ENCODE data around the gene FNDC11. TPM values are rescaled to one million over a fixed set of nuclear protein-coding genes. Genes with fewer than 3 reads are reported as not detected.

Gene FNDC11
- total RNA-seq, 3 donors from 2014 or later (not counting 1 experiment from before 2014, with no cell fraction given) = 0.19 to 0.75 (median 0.25) TPM

DNA sequence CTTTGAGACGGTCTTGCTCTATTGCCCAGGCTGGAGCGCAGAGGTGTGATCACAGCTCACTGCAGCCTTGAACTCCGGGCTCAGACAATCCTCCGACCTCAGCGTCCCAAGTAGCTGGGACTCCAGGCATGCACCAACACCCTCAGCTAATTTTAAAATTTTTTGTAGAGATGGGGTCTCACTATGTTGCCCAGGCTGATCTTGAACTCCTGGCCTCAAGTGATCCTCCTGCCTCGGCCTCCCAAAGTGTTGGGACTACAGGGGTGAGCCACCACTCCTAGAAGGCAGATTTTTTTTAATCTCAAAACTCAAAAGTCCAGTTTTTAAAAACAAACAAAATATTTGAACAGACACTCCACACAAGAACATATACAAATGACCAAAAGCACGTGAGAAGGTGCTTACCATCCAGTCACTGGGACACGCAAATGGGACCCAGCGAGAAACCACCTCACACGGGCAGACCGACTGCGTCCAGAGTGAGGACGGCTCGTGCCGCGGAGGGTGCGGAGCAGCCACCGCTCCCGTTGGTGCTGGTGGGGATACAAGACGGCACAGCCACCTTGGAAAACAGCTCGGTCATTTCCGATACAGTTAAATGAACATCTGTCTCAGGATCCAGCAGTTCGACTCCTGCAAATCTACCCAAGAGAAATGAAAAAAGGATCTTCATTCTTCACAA lies 28.6 kb downstream of the FNDC11 start:
- no peaks in the 10 kb centered on the region for H3K4me1 ChIP-seq (ENCODE audit: control insufficient read depth, insufficient read depth, low read length)
- H3K9me3 ChIP-seq (ENCODE audit: control insufficient read depth, insufficient read depth, low read length) = no peaks in the 10 kb centered on the region
- WGBS (ENCODE audit: insufficient coverage) = 95% methylated on average over 23 of the region's 23 CpGs
- Mint-ChIP-seq H3K4me3 (no peak overlapping the region), H3K9me3 (no peaks in the 10 kb centered on the region), H3K36me3 (no peaks in the 10 kb centered on the region), H3K4me1 (no peaks in the 10 kb centered on the region), H3K27ac (no peak overlapping the region), H3K27me3 (ENCODE audit: low read depth in 2 of 2) (peaks cover 0 to 7% of the 10 kb centered on the region in 2 donors)
- no peaks in the 10 kb centered on the region for H3K36me3 ChIP-seq (ENCODE audit: control insufficient read depth, insufficient read depth, low read length)
- DNase-seq (no peak), ATAC-seq (no peak)
- TF ChIP-seq, protein P1, sequence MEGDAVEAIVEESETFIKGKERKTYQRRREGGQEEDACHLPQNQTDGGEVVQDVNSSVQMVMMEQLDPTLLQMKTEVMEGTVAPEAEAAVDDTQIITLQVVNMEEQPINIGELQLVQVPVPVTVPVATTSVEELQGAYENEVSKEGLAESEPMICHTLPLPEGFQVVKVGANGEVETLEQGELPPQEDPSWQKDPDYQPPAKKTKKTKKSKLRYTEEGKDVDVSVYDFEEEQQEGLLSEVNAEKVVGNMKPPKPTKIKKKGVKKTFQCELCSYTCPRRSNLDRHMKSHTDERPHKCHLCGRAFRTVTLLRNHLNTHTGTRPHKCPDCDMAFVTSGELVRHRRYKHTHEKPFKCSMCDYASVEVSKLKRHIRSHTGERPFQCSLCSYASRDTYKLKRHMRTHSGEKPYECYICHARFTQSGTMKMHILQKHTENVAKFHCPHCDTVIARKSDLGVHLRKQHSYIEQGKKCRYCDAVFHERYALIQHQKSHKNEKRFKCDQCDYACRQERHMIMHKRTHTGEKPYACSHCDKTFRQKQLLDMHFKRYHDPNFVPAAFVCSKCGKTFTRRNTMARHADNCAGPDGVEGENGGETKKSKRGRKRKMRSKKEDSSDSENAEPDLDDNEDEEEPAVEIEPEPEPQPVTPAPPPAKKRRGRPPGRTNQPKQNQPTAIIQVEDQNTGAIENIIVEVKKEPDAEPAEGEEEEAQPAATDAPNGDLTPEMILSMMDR (IDR thresholded peaks at IDR 0.05) = no peak
- H3K4me3 ChIP-seq (ENCODE audit: low read length) = no peak overlapping the region
- intact Hi-C loops (cut with micrococcal nuclease) = no loop called here
- H3K27ac ChIP-seq (ENCODE audit: low read length) = no peak overlapping the region
- H3K27me3 ChIP-seq (ENCODE audit: control insufficient read depth, insufficient read depth, low read length) = peaks cover 2% of the 10 kb centered on the region

DNA sequence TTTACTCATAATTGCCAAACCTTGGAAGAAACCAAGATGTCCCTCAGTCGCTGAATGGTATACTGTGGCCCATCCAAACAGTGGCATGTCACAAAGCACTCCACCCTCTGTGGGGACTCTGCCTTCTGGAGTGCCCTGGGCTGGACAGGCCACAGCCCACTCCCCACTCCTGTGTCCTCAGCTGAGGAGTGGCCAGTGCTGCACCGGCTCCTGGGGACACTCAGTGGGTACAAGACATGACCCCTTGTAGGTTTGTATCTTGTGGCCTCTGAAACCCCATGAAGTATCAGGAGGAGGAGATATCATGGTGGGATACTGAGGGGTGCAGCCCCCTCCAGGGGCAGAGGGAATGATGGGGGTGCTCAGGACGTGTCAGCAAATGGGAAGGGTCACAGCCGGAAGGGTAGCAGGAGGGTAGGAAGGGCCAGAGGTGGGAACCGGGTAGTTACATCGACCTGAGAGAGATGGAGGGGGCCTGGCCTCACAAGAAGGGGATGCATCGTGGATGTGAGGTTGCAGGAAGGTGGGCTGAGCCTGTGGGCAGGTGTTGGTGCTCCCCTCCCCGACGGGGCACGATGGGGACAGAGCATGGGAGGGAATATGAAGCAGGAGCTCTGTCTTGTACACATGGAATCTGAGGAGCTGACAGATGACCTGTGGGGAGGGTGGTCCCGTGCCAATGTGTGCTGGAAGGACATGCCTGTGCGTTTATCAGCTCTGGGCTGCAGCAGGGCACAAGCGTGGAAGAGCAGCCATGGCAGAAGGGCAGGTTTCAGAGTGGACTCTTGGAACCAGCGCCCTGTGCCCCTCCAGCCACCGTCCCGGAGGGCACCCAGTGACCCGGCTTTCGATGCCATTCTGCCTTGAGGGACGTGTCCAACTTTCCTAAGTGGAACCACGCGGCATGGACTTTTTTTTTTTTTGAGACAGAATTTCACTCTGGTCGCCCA lies 31.9 kb downstream of the FNDC11 start:
- no peaks in the 10 kb centered on the region for H3K27me3 Mint-ChIP-seq (ENCODE audit: low read depth in 2 of 2)
- WGBS (ENCODE audit: insufficient coverage) = 91% methylated on average over 22 of the region's 22 CpGs
- ATAC-seq = no peak
- no peak overlapping the region for H3K4me3 ChIP-seq (ENCODE audit: low read length)
- no peak overlapping the region for H3K27ac Mint-ChIP-seq
- H3K27me3 ChIP-seq (ENCODE audit: control insufficient read depth, insufficient read depth, low read length) = no peaks in the 10 kb centered on the region
- H3K9me3 ChIP-seq (ENCODE audit: control insufficient read depth, insufficient read depth, low read length) = no peaks in the 10 kb centered on the region
- no peak for DNase-seq
- H3K4me1 ChIP-seq (ENCODE audit: control insufficient read depth, insufficient read depth, low read length) = no peaks in the 10 kb centered on the region
- intact Hi-C loops (cut with micrococcal nuclease) = no loop called here
- no peaks in the 10 kb centered on the region for H3K9me3 Mint-ChIP-seq
- TF ChIP-seq, protein P1 (IDR thresholded peaks at IDR 0.05) = no peak
- no peaks in the 10 kb centered on the region for H3K4me1 Mint-ChIP-seq
- H3K36me3 Mint-ChIP-seq = no peaks in the 10 kb centered on the region
- H3K4me3 Mint-ChIP-seq = no peak overlapping the region
- no peak overlapping the region for H3K27ac ChIP-seq (ENCODE audit: low read length)
- peaks cover 17% of the 10 kb centered on the region for H3K36me3 ChIP-seq (ENCODE audit: control insufficient read depth, insufficient read depth, low read length)

DNA sequence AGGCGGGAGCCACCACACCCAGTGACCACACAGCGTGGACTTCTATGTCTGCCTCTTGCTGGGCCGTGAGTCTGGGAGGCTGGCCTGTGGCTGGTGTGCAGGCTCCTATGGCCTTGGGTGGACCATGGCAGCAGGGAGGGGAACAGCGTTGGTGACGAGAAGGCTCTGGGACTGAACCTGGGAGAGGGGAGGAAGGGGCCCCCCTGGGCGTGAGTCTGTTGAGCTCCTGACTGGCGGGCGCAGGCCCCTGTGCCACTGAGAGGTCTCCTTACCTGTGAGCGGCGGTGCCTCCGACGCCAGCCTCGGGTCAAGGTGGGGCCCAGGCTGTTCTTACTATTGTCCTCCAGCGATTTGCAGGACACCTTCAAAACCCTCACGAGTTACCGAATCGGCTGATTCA lies 32.8 kb downstream of the FNDC11 start:
- Histone ChIP-seq H3K4me3 (ENCODE audit: low read length) (no peak overlapping the region), H3K4me1 (ENCODE audit: control insufficient read depth, insufficient read depth, low read length) (no peaks in the 10 kb centered on the region), H3K27ac (ENCODE audit: low read length) (no peak overlapping the region), H3K27me3 (ENCODE audit: control insufficient read depth, insufficient read depth, low read length) (no peaks in the 10 kb centered on the region), H3K9me3 (ENCODE audit: control insufficient read depth, insufficient read depth, low read length) (no peaks in the 10 kb centered on the region), H3K36me3 (ENCODE audit: control insufficient read depth, insufficient read depth, low read length) (peaks cover 22% of the 10 kb centered on the region)
- no peaks in the 10 kb centered on the region for H3K36me3 Mint-ChIP-seq
- H3K9me3 Mint-ChIP-seq = no peaks in the 10 kb centered on the region
- H3K4me3 Mint-ChIP-seq = no peak overlapping the region
- WGBS (ENCODE audit: insufficient coverage) = 89% methylated on average over 17 of the region's 17 CpGs
- TF ChIP-seq, protein P1 (IDR thresholded peaks at IDR 0.05) = no peak
- intact Hi-C loops (cut with micrococcal nuclease) = no loop called here
- H3K27ac Mint-ChIP-seq = no peak overlapping the region
- no peaks in the 10 kb centered on the region for H3K4me1 Mint-ChIP-seq
- DNase-seq = no peak
- ATAC-seq = no peak
- H3K27me3 Mint-ChIP-seq (ENCODE audit: low read depth in 2 of 2) = no peaks in the 10 kb centered on the region
